ENCODE measurements around the gene GPR37. TPM values are rescaled to one million over a fixed set of nuclear protein-coding genes. Genes with fewer than 3 reads are reported as not detected.

GPR37 gene
- total RNA-seq, 3 donors from 2014 or later, result 0.93 to 1.2 (median 1.1) TPM

DNA sequence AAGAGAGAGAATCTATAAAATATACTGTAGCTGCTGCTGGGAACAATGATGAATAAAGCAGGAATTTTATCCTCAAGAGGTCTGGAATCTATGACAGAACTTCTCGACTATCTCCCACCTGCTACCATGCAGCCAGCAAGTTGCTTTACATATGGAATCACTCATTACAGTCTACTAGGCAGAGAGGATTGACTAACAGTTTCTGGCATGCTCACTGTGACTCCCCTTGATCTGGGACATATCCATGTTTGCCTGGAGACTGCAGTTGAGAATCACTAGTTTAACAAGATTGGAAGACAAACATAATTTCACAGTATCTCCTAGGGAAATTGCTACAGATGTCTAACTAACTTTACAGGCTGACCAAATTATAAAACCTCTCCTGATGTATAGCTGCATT, 13.3 kb downstream of the GPR37 start:
- H3K4me1 ChIP-seq (ENCODE audit: low read depth), result no peaks in the 10 kb centered on the region
- no peak for DNase-seq
- intact Hi-C loops (cut with DNase I, micrococcal nuclease), result no loop called here
- no peak overlapping the region for H3K4me3 ChIP-seq
- no peaks in the 10 kb centered on the region for H3K9me3 ChIP-seq
- TF ChIP-seq CTCF (IDR thresholded peaks at IDR 0.05), result no peak
- ATAC-seq, result no peak
- no peaks in the 10 kb centered on the region for H3K36me3 ChIP-seq (ENCODE audit: low read depth)

GRCh38 chr7:124751027-124751426, 14.6 kb downstream of the GPR37 start:
- intact Hi-C loops (cut with DNase I, micrococcal nuclease), result no loop called here
- no peak for TF ChIP-seq CTCF (IDR thresholded peaks at IDR 0.05)

GRCh38 chr7:124747072-124747471, 18.5 kb downstream of the GPR37 start:
- ATAC-seq (no peak), DNase-seq (no peak)
- no peaks in the 10 kb centered on the region for H3K9me3 ChIP-seq
- no peak overlapping the region for H3K4me3 ChIP-seq
- TF ChIP-seq CTCF (IDR thresholded peaks at IDR 0.05), result no peak
- intact Hi-C loops (cut with DNase I, micrococcal nuclease), result no loop called here
- no peaks in the 10 kb centered on the region for H3K36me3 ChIP-seq (ENCODE audit: low read depth)
- H3K4me1 ChIP-seq (ENCODE audit: low read depth), result no peaks in the 10 kb centered on the region

More at GRCh38 chr7:124751027-124751426, 14.6 kb downstream of the GPR37 start:
- Histone ChIP-seq H3K4me3 (no peak overlapping the region), H3K4me1 (ENCODE audit: low read depth) (no peaks in the 10 kb centered on the region), H3K9me3 (no peaks in the 10 kb centered on the region), H3K36me3 (ENCODE audit: low read depth) (no peaks in the 10 kb centered on the region)
- ATAC-seq (no peak), DNase-seq (no peak)

DNA sequence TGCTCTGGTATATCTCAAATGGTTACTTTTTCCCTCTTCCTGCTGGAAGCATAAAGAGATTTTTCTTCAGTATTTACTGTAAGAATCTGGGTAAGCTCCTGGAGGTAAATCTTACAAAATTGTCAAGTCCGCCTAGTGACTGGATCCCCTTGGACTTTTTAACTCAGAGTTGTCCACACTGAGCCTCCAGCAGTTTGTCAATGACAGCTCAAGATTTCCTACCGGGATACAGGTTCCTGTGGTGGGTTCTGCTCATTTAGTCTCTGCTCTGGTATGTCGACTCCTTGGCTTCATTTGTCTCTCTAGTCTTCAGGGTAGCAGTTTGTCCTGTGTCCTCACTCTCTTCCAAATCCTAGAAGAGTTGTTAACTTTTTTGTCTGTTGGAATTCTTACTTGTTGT, 27.0 kb downstream of the GPR37 start:
- ATAC-seq (no peak), DNase-seq (no peak)
- H3K9me3 ChIP-seq, result no peaks in the 10 kb centered on the region
- no peaks in the 10 kb centered on the region for H3K36me3 ChIP-seq (ENCODE audit: low read depth)
- intact Hi-C loops (cut with DNase I, micrococcal nuclease), result no loop called here
- H3K4me3 ChIP-seq, result no peak overlapping the region
- no peaks in the 10 kb centered on the region for H3K4me1 ChIP-seq (ENCODE audit: low read depth)
- no peak for TF ChIP-seq CTCF (IDR thresholded peaks at IDR 0.05)

- Histone ChIP-seq H3K9me3 (no peaks in the 10 kb centered on the region), H3K4me3 (no peak overlapping the region), H3K4me1 (ENCODE audit: low read depth) (no peaks in the 10 kb centered on the region), H3K36me3 (ENCODE audit: low read depth) (no peaks in the 10 kb centered on the region)
- intact Hi-C loops (cut with DNase I, micrococcal nuclease), result no loop called here
- TF ChIP-seq CTCF (IDR thresholded peaks at IDR 0.05), result no peak
- DNase-seq (no peak), ATAC-seq (no peak)
These were observed 27.8 kb downstream of the GPR37 start for GRCh38 chr7:124737760-124738300.

- H3K36me3 ChIP-seq (ENCODE audit: low read depth), result no peaks in the 10 kb centered on the region
- TF ChIP-seq CTCF (IDR thresholded peaks at IDR 0.05), result no peak
- H3K9me3 ChIP-seq, result no peaks in the 10 kb centered on the region
- H3K4me1 ChIP-seq (ENCODE audit: low read depth), result no peaks in the 10 kb centered on the region
- no peak overlapping the region for H3K4me3 ChIP-seq
- intact Hi-C loops (cut with DNase I, micrococcal nuclease), result no loop called here
- DNase-seq, result no peak
- no peak for ATAC-seq
These were observed 37.0 kb downstream of the GPR37 start for GRCh38 chr7:124728610-124729009.
